DOHH2 (cell line): ENCODE measurements around the gene SLF2.
"Not testable (repeated sequence)": the region's sequence is repeated elsewhere in the genome, so short reads cannot be mapped to it uniquely, and the experiment has no call there.

Experiments
- H3F3A ChIP-seq: fragments of 200-600 bp; sonication (generic), shearing (Covaris generic); 2 replicates; pipeline ENCODE4 v1.6.0; 2016; ENCODE audit warnings: antibody characterized with exemption, mild to moderate bottlenecking; ENCODE audit not compliant: control insufficient read depth, insufficient read depth
- H3K27ac ChIP-seq: fragments of 200-600 bp; sonication (generic); 2 replicates; pipeline ENCODE4 v1.5.1; 2014; ENCODE audit warnings: low read depth, mild to moderate bottlenecking, low read length, moderate library complexity
- H3K27me3 ChIP-seq: fragments of 200-600 bp; sonication (generic); 2 replicates; pipeline ENCODE4 v1.6.1; 2014; ENCODE audit warnings: mild to moderate bottlenecking, low read length, mixed read lengths; ENCODE audit not compliant: control insufficient read depth
- H3K36me3 ChIP-seq: fragments of 200-600 bp; sonication (generic); 2 replicates; pipeline ENCODE4 v1.6.1; 2014; ENCODE audit warnings: mild to moderate bottlenecking, low read length, moderate library complexity, mixed read lengths; ENCODE audit not compliant: control insufficient read depth
- H3K4me1 ChIP-seq: fragments of 200-600 bp; sonication (generic); 2 replicates; pipeline ENCODE4 v1.6.1; 2014; ENCODE audit warnings: mild to moderate bottlenecking, low read length, mixed read lengths; ENCODE audit not compliant: control insufficient read depth
- H3K4me2 ChIP-seq: fragments of 200-600 bp; sonication (generic); 2 replicates; pipeline ENCODE4 v1.6.0; 2014; ENCODE audit warnings: mild to moderate bottlenecking, low read length, moderate library complexity
- H3K4me3 ChIP-seq: fragments of 200-600 bp; sonication (generic); 2 replicates; pipeline ENCODE4 v1.5.1; 2014; ENCODE audit warnings: mild to moderate bottlenecking, low read length, mixed read lengths
- H3K79me2 ChIP-seq: fragments of 200-600 bp; sonication (generic); 2 replicates; pipeline ENCODE4 v1.6.1; 2014; ENCODE audit warnings: mild to moderate bottlenecking, low read length, mixed read lengths; ENCODE audit not compliant: control insufficient read depth
- H3K9me2 ChIP-seq: fragments of 200-600 bp; sonication (generic); replicated peaks from 2 replicates; pipeline ENCODE4 v1.6.1; 2014; ENCODE audit warnings: mild to moderate bottlenecking, low read length, mixed read lengths; ENCODE audit not compliant: control insufficient read depth
- H3K9me3 ChIP-seq: fragments of 200-600 bp; sonication (generic); 2 replicates; pipeline ENCODE4 v1.6.1; 2014; ENCODE audit warnings: antibody characterized with exemption, low read length, mixed read lengths; ENCODE audit not compliant: control insufficient read depth, insufficient read depth
- H4K20me1 ChIP-seq: fragments of 200-600 bp; sonication (generic); 2 replicates; pipeline ENCODE4 v1.6.0; 2014; ENCODE audit warnings: low read depth, mild to moderate bottlenecking, antibody characterized with exemption, low read length, moderate library complexity; ENCODE audit not compliant: control insufficient read depth, insufficient read depth
- EZH2phosphoT487 ChIP-seq: fragments of 200-600 bp; sonication (generic); IDR thresholded peaks from 2 replicates; pipeline ENCODE4 v1.6.1; 2017; ENCODE audit warnings: borderline replicate concordance, mild to moderate bottlenecking, antibody characterized with exemption, low read length, moderate library complexity, mixed read lengths
- TF ChIP-seq, protein P1 (sequence below): fragments of 200-600 bp; sonication (generic); IDR thresholded peaks from one replicate; pipeline ENCODE4 v1.5.1; 2014; ENCODE audit warnings: antibody characterized with exemption, mild to moderate bottlenecking, low read depth, low read length; ENCODE audit not compliant: poor library complexity, severe bottlenecking

The SLF2 gene

DNA sequence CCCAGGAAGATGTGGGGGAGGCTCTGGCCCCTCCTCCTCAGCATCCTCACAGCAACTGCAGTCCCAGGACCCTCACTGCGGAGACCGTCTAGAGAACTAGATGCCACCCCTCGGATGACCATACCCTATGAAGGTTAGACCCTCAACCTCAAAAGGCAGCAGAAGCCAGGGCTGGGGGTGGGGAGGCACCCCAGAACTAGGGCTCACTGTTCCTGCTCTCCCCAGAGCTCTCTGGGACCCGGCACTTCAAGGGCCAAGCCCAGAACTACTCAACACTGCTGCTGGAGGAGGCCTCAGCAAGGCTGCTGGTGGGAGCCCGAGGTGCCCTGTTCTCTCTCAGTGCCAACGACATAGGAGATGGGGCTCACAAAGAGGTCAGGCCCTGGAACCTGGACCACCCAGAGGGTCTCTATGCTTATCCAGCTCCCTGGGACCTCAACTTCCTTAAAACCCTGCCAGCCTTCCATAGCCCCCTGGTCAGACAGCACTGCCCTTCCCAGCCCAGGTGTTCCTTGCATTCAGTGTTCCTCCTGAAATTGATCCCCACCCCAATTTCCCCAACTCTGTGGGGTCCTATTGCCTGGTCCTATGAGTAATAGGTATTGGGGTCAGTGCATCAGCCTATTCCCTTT lies 60.3 kb downstream of the SLF2 start:
- peaks cover 11% of the 10 kb centered on the region for H3K4me1 ChIP-seq
- peaks cover 12% of the 10 kb centered on the region for H3K27me3 ChIP-seq
- H4K20me1 ChIP-seq = no peaks in the 10 kb centered on the region
- no peak overlapping the region for H3K27ac ChIP-seq
- no peaks in the 10 kb centered on the region for H3K79me2 ChIP-seq
- no peaks in the 10 kb centered on the region for H3F3A ChIP-seq
- H3K9me2 ChIP-seq = no peaks in the 10 kb centered on the region
- no peak overlapping the region for H3K4me2 ChIP-seq
- no peaks in the 10 kb centered on the region for H3K9me3 ChIP-seq
- TF ChIP-seq EZH2phosphoT487 = no peak
- TF ChIP-seq, protein P1, sequence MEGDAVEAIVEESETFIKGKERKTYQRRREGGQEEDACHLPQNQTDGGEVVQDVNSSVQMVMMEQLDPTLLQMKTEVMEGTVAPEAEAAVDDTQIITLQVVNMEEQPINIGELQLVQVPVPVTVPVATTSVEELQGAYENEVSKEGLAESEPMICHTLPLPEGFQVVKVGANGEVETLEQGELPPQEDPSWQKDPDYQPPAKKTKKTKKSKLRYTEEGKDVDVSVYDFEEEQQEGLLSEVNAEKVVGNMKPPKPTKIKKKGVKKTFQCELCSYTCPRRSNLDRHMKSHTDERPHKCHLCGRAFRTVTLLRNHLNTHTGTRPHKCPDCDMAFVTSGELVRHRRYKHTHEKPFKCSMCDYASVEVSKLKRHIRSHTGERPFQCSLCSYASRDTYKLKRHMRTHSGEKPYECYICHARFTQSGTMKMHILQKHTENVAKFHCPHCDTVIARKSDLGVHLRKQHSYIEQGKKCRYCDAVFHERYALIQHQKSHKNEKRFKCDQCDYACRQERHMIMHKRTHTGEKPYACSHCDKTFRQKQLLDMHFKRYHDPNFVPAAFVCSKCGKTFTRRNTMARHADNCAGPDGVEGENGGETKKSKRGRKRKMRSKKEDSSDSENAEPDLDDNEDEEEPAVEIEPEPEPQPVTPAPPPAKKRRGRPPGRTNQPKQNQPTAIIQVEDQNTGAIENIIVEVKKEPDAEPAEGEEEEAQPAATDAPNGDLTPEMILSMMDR = no peak
- H3K36me3 ChIP-seq = no peaks in the 10 kb centered on the region
- no peak overlapping the region for H3K4me3 ChIP-seq

DNA sequence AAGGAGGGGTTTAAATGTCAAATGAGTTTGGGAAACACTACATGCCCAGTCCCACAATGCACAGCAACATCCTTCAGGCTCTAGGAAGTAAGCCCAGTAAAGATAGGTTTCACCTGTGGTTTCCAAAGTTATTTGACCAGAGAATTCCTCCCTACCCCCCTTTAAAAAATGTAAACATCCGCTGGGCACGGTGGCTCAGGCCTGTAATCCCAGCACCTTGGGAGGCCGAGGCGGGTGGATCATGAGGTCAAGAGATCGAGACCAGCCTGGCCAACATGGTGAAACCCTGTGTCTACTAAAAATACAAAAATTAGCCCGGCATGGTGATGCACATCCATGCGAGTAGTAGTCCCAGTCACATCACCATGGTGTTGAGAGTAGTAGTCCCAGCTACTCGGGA lies 62.6 kb downstream of the SLF2 start:
- not testable (repeated sequence) for H3K4me1 ChIP-seq, H3K9me2 ChIP-seq, H3K9me3 ChIP-seq, H4K20me1 ChIP-seq, H3F3A ChIP-seq, H3K27me3 ChIP-seq, H3K27ac ChIP-seq, H3K4me3 ChIP-seq, H3K79me2 ChIP-seq, H3K36me3 ChIP-seq, H3K4me2 ChIP-seq

DNA sequence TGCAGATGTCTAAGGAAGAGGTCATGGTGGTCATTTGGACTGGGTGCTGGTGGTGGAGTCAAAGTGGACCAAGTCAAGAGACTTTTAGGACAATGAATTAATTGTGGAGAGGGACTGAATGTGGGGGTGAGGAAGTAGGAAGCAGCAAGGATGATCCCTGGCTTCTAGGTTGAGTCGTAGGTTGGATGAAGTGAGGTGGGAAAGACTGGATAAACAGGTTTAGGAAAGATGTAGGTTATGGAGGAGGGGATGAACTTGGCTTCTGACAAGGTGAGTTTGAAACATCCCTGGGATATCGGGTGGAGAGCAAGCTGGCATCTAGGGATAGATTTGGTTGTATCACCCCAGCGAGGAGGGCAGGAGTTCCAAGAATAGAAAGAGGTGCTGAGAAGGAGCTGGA lies 64.1 kb downstream of the SLF2 start:
- Histone ChIP-seq H4K20me1 (no peaks in the 10 kb centered on the region), H3K9me2 (no peaks in the 10 kb centered on the region), H3F3A (no peaks in the 10 kb centered on the region), H3K79me2 (no peaks in the 10 kb centered on the region), H3K4me3 (no peak overlapping the region), H3K27ac (no peak overlapping the region), H3K4me2 (no peak overlapping the region), H3K27me3 (no peaks in the 10 kb centered on the region), H3K9me3 (no peaks in the 10 kb centered on the region), H3K36me3 (peaks cover 6% of the 10 kb centered on the region; the same call in 1 of the 2 replicates), H3K4me1 (no peaks in the 10 kb centered on the region)
- TF ChIP-seq, protein P1 = no peak
- TF ChIP-seq EZH2phosphoT487 = no peak

DNA sequence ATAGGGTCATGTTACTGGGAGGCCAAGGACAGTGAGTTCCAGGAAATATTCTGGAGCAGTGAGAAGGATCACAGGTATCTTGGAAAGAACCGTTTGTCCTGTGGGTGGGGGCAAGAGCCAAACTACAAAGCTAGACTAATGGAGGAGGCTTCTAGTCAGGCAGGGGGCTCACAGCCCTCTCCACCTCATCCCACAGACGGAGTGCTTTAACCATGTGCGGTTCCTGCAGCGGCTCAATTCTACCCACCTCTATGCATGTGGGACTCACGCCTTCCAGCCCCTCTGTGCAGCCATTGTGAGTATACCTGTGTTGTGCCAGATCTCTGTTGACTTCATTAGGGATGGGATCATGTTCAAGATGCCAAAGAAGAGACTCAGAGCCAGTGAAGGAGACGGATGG lies 64.7 kb downstream of the SLF2 start:
- H4K20me1 ChIP-seq = no peaks in the 10 kb centered on the region
- H3K9me3 ChIP-seq = no peaks in the 10 kb centered on the region
- no peaks in the 10 kb centered on the region for H3K79me2 ChIP-seq
- no peak overlapping the region for H3K4me3 ChIP-seq
- no peaks in the 10 kb centered on the region for H3K9me2 ChIP-seq
- peaks cover 6% of the 10 kb centered on the region; the same call in 1 of the 2 replicates for H3K36me3 ChIP-seq
- H3F3A ChIP-seq = no peaks in the 10 kb centered on the region
- H3K4me2 ChIP-seq = no peak overlapping the region
- no peaks in the 10 kb centered on the region for H3K27me3 ChIP-seq
- no peaks in the 10 kb centered on the region for H3K4me1 ChIP-seq
- no peak overlapping the region for H3K27ac ChIP-seq
- no peak for TF ChIP-seq EZH2phosphoT487
- TF ChIP-seq, protein P1 = no peak
